ENCODE data around the gene BCCIP.

GRCh38 chr10:125816548-125816947 lies 6.8 kb upstream of the BCCIP start:
- TF ChIP-seq EZH2 (IDR thresholded peaks at IDR 0.05; ENCODE audit: insufficient read depth, poor library complexity, severe bottlenecking) (no peak), EZH2phosphoT487 (IDR thresholded peaks at IDR 0.05; ENCODE audit: insufficient read depth, low read depth) (no peak)
